Measurements from ENCODE around the gene FCF1.

DNA sequence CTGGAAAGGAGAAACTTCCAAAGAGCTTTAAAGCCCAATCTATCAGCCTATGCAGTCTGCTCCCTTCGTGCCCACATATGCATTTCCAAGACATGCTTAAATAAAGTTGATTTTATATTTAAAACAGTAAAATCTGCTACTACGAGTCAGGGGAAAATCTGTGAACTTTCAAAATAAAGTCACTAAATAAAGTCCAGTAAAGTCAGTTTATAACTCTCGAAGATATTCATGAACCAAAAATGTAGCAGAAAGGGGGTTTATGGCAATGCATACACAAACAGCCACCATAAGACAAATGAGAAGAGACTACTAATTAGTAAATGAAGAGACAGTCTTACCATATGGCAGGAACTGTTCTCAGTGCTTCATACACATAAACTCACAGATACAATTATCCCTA is 19.8 kb upstream of the FCF1 start:
- no peak for TF ChIP-seq EZH2 (IDR thresholded peaks at IDR 0.05; ENCODE audit: insufficient read depth, poor library complexity, severe bottlenecking)
- no peak for TF ChIP-seq EZH2phosphoT487 (IDR thresholded peaks at IDR 0.05; ENCODE audit: insufficient read depth, low read depth)
